Cardiac septum (tissue), 1 donor: Measurements from ENCODE around the gene LRRIQ4. TPM values are rescaled to one million over a fixed set of nuclear protein-coding genes. Genes with fewer than 3 reads are reported as not detected.

Experiments
- DNase-seq: peaks from one replicate; pipeline ENCODE4 v3.0.0-alpha.2; 2020; ENCODE audit warnings: low spot score
- intact Hi-C: fragments of 100-400 bp; cut with DNase I; formaldehyde crosslinking; loops from one replicate; pipeline ENCODE4 v1.14.0; 2022
- total RNA-seq: library from RNA; stranded (reverse); fragmentation: NEBNext Ultra II Directional; extraction: Animal tissue kit (Norgen Biotek cat#: 25700); gene quantifications from one replicate; pipeline ENCODE4 v1.2.1, GENCODE V29; 2021
- donor health status: DM: no; HTN: no; CAD: no.

Gene LRRIQ4
- total RNA-seq, 1 donor from 2014 or later: not detected

DNA sequence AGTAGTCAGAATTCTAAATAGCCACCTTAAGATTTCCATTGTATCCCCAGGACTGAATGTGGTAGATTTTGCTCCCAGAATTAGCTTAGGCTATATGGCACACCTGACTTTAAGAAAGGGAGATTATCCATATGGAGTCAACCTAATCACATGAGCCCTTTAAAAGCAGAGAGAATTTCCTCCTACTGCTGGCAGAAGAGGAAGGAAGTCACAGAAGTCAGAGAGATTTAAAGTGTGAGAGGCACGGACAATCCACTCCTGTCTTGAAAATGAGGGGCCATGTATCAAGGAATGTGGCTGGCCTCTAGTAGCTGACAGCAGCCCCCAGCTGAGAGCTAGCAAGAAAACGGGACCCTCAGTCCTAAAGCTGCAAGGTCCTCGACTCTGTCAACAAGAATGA is 30.3 kb downstream of the LRRIQ4 start:
- DNase-seq: no peak
- intact Hi-C loops: no loop called here

- intact Hi-C loops: no loop called here
- DNase-seq: no peak
Measured at GRCh38 chr3:169846458-169847193, 34.0 kb downstream of the LRRIQ4 start.

- DNase-seq: no peak
- intact Hi-C loops: no loop called here
Measured at GRCh38 chr3:169847896-169848295, 35.2 kb downstream of the LRRIQ4 start.

DNA sequence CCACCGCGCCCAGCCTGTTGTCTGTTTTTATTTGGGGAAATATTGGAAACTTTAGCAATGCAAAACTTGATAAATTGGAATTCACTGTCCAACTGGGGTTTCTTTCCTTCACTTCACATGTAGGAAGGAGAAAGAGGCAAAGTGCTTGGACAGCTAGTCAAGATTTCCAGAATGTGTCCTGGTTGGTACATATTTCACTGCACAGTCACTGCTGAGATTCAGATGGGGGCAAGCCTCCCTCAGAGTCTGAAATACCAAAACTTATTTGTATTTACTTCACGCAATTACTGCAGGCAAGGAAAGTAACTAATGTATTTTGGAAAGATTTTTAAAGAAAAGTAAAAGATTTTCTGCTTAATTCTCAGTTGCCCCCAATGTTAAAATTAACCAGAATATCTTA is 36.1 kb downstream of the LRRIQ4 start:
- intact Hi-C loops: no loop called here
- DNase-seq: no peak

- intact Hi-C loops: no loop called here
Measured at GRCh38 chr3:169850618-169851017, 37.9 kb downstream of the LRRIQ4 start.

DNA sequence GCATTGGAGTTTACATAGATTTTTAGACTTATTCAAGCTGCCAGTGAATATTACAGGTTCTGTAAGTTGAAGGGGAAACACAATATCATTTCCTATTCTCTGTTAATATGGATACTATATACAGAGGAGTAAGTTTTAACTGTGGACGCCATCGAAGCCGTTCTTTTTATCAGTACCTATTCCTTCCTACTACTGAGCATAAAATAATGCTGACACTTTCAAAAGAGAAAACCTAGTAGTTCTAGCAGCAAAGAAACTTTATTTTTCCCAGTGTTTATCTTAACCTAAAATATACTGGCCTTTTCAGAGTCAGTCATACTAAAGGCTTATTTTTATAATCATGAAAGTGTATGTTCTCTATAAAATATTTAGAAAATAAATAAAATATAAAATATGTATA is 42.8 kb downstream of the LRRIQ4 start:
- intact Hi-C loops: no loop called here
- DNase-seq: no peak

More at GRCh38 chr3:169850618-169851017, 37.9 kb downstream of the LRRIQ4 start:
- no peak for DNase-seq

DNA sequence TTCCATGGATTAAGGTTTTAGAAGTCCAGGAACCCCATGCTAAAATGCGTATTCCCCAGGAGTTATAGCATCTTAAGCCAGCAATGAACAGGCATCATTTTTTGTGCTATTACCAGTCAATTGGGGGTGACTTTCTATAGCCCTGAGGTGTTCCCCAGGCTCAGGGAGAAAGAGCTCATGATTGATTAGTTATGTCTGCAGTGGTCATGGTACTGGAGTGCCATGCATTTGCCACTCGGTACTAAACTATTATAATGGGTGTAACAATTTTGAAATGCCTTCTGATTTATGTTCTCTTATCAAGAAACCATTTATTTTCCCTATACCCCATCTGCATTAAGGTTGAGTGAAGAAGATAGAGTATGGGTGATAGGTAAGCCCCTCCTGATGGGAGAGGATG is 45.1 kb downstream of the LRRIQ4 start:
- intact Hi-C loops: no loop called here

GRCh38 chr3:169861871-169862270 is 49.2 kb downstream of the LRRIQ4 start:
- DNase-seq: no peak
- intact Hi-C loops: loop anchor here (10.0 kb wide), 1 partner anchor 193 kb away; no protein-coding TSS in a partner anchor

More for the DNA sequence above, 45.1 kb downstream of the LRRIQ4 start:
- DNase-seq: no peak

- DNase-seq: no peak
- intact Hi-C loops: loop anchor here (10.0 kb wide), 1 partner anchor 191 kb away; no protein-coding TSS in a partner anchor
Measured at GRCh38 chr3:169863458-169863899, 50.8 kb downstream of the LRRIQ4 start.

GRCh38 chr3:169864270-169864669 is 51.6 kb downstream of the LRRIQ4 start:
- DNase-seq: no peak
- intact Hi-C loops: loop anchor here (2.0 to 10.0 kb wide), 2 partner anchors 103 to 191 kb away; partner anchors contain the start of gene SEC62

DNA sequence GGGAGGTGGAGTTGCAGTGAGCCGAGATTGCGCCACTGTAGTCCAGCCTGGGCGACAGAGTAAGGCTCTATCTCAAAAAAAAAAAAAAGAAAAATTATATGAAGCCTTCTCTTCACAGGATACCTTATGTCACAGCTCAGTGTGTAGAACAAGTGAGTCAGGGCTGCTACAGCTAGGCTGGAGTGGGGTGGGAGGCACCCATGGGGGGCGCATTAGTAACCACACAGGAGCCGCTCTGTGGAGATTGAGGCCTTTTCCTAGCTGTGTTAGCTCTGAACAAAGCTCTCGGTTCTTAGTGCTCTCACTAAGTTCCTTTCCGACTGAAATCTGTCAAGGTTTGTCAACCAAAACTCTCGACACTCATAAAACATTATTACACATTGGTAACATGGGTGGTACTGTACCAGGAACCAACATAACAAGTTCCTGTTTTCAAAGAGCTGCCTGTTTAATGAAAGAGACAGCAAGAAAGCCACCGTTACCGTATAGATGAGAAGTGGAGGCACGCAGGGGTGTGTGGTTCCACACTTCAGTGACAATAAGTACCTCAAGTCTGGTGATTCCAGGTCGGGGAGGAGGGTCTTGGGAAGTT is 52.6 kb downstream of the LRRIQ4 start:
- DNase-seq: no peak
- intact Hi-C loops: loop anchor here (2.0 to 10.0 kb wide), 2 partner anchors 102 to 190 kb away; partner anchors contain the start of gene SEC62

DNA sequence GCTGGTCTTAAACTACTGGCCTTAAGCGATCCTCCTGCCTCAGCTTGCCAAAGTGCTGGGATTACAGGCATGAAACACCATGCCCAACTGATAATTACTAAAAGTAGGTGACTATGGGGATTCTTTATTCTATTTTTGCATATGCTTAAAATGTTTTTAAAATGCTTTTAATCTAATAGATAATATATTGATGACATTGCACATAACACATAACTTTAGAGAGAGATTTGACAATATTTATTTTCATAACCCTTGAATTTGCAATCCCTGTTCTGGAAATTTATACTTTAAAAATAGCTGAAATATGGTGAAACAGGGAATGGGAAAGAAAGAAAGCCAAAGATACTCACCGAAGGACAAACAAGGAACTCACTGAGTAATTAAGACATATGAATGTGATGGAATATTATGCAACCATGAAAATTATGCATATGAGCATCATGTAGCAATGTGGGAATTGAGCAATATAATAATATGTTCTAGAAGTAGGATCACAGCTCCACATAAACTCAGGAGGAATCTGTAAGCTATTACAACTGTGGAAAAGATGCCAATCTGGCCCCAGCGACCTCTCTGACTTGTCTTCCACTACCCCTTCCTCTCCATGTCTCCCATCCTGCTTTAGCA is 55.0 kb downstream of the LRRIQ4 start:
- intact Hi-C loops: loop anchor here (10.0 kb wide), 1 partner anchor 187 kb away; no protein-coding TSS in a partner anchor
- DNase-seq: no peak

- no peak for DNase-seq
- intact Hi-C loops: loop anchor here (10.0 kb wide), 1 partner anchor 186 kb away; no protein-coding TSS in a partner anchor
Measured at GRCh38 chr3:169868369-169868768, 55.7 kb downstream of the LRRIQ4 start.

DNA sequence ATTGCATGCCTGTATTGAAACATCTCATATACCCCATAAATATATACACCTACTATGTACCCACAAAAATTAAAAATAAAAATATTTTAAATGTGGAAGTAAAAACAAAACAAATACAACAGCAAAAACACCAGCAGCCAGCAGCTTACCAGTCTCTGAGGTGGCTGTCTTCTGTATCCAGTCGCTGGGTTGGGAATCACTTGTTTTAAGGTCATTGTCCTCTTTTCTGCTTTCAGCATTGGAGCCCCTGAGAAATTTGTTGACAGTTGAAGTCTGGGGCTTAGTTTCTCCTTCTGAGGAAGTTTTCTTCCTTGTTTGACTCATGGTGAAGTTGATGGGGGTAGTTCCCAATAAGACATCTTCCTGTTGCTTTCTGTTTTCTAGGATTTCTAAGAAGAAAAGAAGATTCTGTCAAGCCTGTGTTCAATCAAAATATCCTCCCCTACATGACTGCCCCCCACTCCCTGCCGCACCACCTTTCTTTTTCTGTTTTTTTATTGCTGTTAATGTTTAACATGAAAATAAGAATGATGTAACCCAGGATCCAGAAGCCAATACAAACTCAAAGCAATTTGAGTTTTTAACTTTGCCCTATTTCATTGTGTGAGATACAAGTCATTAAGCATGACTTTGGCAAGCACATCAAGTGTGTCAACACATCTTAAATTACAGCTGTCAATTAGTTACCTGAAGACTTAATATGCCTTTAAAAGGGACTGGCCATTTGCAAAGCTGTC is 57.0 kb downstream of the LRRIQ4 start, which contains the start of gene LRRC31:
Gene LRRC31 (minus strand): TSS at position 452 of the 737 bp plus-strand sequence. CDS start 128 bp downstream, at position 324.
- intact Hi-C loops: loop anchor here (10.0 kb wide), 1 partner anchor 185 kb away; no protein-coding TSS in a partner anchor
- no peak for DNase-seq

DNA sequence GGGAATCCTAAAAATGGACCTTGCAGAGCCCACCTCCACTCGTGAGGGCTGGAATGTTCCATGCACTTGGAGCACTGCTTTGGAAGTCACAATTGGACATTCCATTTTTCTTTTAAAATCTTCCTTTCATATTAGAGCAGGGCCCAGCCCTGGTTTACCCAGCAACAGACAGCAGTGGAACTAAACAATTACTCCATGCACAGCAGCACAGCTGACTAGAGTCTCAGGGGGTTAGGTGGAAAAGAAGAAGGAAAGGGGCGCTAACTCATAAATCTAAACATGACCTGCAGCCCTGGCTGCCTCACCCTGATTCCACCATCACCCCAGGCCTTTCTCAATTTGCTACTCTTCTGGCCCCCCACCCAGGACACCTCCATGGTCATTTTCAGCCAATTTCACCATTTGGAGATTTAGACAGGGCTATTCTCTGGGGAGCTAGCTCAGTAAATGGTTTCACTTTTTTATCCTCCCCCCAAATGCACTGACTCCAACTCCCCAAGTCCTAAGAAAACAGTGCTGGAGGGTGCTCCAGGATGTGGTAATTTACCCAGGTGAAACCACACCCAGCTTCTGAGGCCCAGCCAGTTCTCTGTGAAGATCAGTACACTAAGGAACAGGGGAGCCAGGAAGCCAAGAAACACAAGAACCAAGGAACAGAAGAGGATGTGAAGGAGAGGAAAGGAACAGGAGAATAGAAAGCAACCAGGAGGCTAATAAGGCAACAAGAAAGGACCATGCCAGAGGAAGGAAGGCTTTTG is 58.6 kb downstream of the LRRIQ4 start:
- DNase-seq: no peak
- intact Hi-C loops: no loop called here

DNA sequence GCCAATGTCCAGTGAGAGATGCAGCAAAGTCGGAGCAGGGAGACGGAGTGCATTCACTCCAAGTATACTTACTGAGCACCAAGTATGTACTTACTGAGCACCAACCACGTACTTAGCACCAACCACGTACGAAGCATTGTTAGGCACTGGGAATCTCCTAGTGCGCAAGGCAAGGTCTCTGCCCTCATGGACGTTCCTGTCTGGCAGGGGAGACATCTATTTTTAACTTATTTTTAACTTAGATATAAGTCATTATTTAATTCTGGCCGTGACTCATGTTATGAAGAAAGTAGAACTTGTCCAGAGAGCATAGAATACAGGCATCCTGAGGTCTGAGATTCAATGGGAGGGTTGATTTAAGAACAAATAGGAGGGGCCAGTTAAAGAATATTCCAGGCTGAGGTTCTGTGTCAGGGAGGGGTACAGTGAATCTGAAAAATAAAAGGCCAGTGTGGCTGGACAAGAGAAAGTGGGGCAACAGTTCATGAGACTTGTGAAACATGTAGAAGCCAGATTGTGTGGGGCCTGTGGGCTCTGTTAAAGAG is 66.4 kb downstream of the LRRIQ4 start:
- intact Hi-C loops: no loop called here
- no peak for DNase-seq

DNA sequence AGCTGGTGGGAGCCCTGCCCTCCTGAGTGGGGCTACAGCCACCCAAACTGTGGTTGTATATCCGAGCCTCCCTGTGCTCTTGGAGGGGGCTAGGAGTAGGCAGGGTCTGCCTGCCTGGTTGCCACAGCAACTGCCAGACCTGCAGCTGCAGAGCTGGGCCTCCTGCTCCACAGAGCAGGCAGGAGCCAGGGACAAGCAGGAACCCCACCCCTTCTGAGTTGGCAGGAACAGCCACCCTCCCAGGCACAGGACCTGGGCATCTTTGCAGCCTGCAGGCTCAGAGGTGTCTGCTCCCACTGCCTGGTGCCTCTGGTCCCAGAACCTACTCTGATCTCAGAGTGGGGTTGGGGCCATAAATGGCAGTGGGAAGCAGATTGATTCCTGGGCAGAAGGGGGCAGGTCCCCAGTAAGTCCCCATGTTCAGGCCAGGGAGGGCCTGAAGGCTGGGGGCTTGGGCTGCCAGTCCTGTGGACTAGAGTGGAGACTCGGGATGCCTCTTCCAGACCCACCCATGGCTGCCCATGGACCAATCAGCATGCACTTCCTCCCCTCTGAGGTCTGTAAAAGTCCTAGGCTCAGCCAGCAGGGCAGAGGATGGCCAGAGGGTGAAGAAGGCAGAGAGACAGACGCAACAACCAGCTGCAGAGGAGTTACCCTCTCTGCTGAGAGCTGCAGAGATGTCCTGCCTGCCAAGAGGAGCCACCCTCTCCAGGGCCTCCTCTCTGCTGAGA is 67.3 kb downstream of the LRRIQ4 start:
- no peak for DNase-seq
- intact Hi-C loops: no loop called here
